GM12878 (cell line): ENCODE measurements around the gene ZDHHC17. TPM values are rescaled to one million over a fixed set of nuclear protein-coding genes. Genes with fewer than 3 reads are reported as not detected.

Experiments
- ATAC-seq: fragments of 200-7000 bp; cut with Tn5 transposase; 3 replicates; pipeline ENCODE4 v1.9.1; 2020; ENCODE audit warnings: mild to moderate bottlenecking, moderate library complexity
- BruUV-seq: library from RNA; stranded (reverse); fragments of 400-500 nt; replicated peaks from 2 replicates; lab custom pipeline; 2021; lab: Mats Ljungman, UMichigan
- CTCF ChIA-PET: fragments of 300-600 bp; sonication (Branson Sonifier 250); formaldehyde crosslinking; extraction: SDS; loops from one replicate; lab custom pipeline; 2021; ENCODE audit warnings: inconsistent platforms; lab: Yijun Ruan, JAX
- POLR2A ChIA-PET: fragments of 350-600 bp; formaldehyde crosslinking; extraction: SDS; loops from one replicate; lab custom pipeline; 2021; ENCODE audit warnings: inconsistent platforms; lab: Charles Lee
- RAD21 ChIA-PET: fragments of 300-600 bp; sonication (Branson Sonifier 250); formaldehyde crosslinking; loops from one replicate; lab custom pipeline; 2023; ENCODE audit warnings: antibody characterized with exemption; ENCODE audit not compliant: unreplicated experiment; lab: Charles Lee
- SMC1A ChIA-PET: fragments of 300-600 bp; sonication (Branson Sonifier 250); formaldehyde crosslinking; loops from one replicate; lab custom pipeline; 2023; ENCODE audit not compliant: unreplicated experiment, uncharacterized antibody; lab: Charles Lee
- DNase-seq: peaks from one replicate; pipeline ENCODE4 v3.0.0-alpha.2; 2011; ENCODE audit warnings: low read depth, low spot score
- FAIRE-seq: peaks from 3 replicates; lab custom pipeline; 2011; peaks lifted over from hg19 to GRCh38; lab: Jason Lieb, UNC
- H2AFZ ChIP-seq: 2 replicates; pipeline ENCODE4 v1.6.0; 2011; ENCODE audit warnings: low read depth, low read length, control low read depth; ENCODE audit not compliant: control insufficient read depth
- H3K27ac ChIP-seq: 2 replicates; pipeline ENCODE4 v1.5.1; 2011; ENCODE audit warnings: control low read depth; ENCODE audit not compliant: control insufficient read depth, insufficient read depth
- H3K27me3 ChIP-seq, 2 experiments: replicated peaks in 1 of 2; 2 replicates each; pipeline versions ENCODE4 v1.6.0 to v1.6.1; 2011; ENCODE audit warnings: low read length in 1 of 2; ENCODE audit not compliant: control insufficient read depth in 2 of 2, insufficient read depth in 2 of 2
- H3K36me3 ChIP-seq, 2 experiments: 2 replicates each; pipeline ENCODE4 v1.5.1; 2011; ENCODE audit warnings: low read length in 1 of 2; ENCODE audit not compliant: control insufficient read depth in 2 of 2, insufficient read depth in 2 of 2
- H3K4me1 ChIP-seq: 2 replicates; pipeline ENCODE4 v1.6.1; 2011; ENCODE audit warnings: mild to moderate bottlenecking, low read length, moderate library complexity, mixed read lengths; ENCODE audit not compliant: control insufficient read depth, insufficient read depth
- H3K4me2 ChIP-seq: 2 replicates; pipeline ENCODE4 v1.6.0; 2011; ENCODE audit warnings: control low read depth; ENCODE audit not compliant: control insufficient read depth, insufficient read depth
- H3K4me3 ChIP-seq: fragments of 200-600 bp; sonication (generic); 2 replicates; pipeline ENCODE4 v1.5.1; 2016
- H3K79me2 ChIP-seq: 2 replicates; pipeline ENCODE4 v1.6.0; 2011; ENCODE audit warnings: low read length; ENCODE audit not compliant: control insufficient read depth, insufficient read depth
- H3K9ac ChIP-seq: 2 replicates; pipeline ENCODE4 v1.8.0; 2011; ENCODE audit warnings: low read length, control low read depth, mixed read lengths; ENCODE audit not compliant: control insufficient read depth, insufficient read depth
- H3K9me3 ChIP-seq: replicated peaks from 3 replicates; pipeline ENCODE4 v1.5.1; 2011; ENCODE audit warnings: mild to moderate bottlenecking, low read length; ENCODE audit not compliant: control insufficient read depth, insufficient read depth
- H4K20me1 ChIP-seq: 2 replicates; pipeline ENCODE4 v1.6.0; 2011; ENCODE audit not compliant: control insufficient read depth, insufficient read depth
- CBX5 ChIP-seq: sonication (generic); IDR thresholded peaks from 2 replicates; pipeline ENCODE4 v1.6.1; 2016; ENCODE audit warnings: low read depth, moderate library complexity, mild to moderate bottlenecking, inconsistent platforms
- CUX1 ChIP-seq: IDR thresholded peaks from 2 replicates; pipeline ENCODE4 v1.6.1; 2012; ENCODE audit warnings: improper control_type of control experiment, low read depth, low read length; ENCODE audit not compliant: insufficient replicate concordance
- RCOR1 ChIP-seq: conservative IDR thresholded peaks from 2 replicates; pipeline ENCODE4 v1.6.1; 2012; ENCODE audit warnings: low read depth, low read length, improper control_type of control experiment
- RFX5 ChIP-seq: IDR thresholded peaks from 2 replicates; pipeline ENCODE4 v1.6.1; 2011; ENCODE audit warnings: low read depth, low read length, improper control_type of control experiment
- SREBF1 ChIP-seq: IDR thresholded peaks from 2 replicates; pipeline ENCODE4 v1.6.1; 2012; ENCODE audit warnings: mild to moderate bottlenecking, low read length
- SREBF2 ChIP-seq: IDR thresholded peaks from 2 replicates; pipeline ENCODE4 v1.6.1; 2012; ENCODE audit warnings: mild to moderate bottlenecking, low read length
- WGBS: methylation state at CpG from one replicate; pipeline ENCODE4 v1.1.6; 2016; ENCODE audit warnings: low lambda C conversion rate; ENCODE audit not compliant: insufficient replicate concordance, insufficient coverage; ENCODE audit errors: missing lambda C conversion rate; 5-methylcytosine and 5-hydroxymethylcytosine counted together
- in situ Hi-C: fragments of 300-500 bp; cut with MboI; formaldehyde crosslinking; loops from 9 replicates; pipeline ENCODE4 v1.14.3; 2018; ENCODE audit warnings: mixed read lengths
- intact Hi-C: fragments of 100-400 bp; cut with micrococcal nuclease; formaldehyde crosslinking; loops from one replicate; pipeline ENCODE4 v1.14.2; 2022; ENCODE audit not compliant: unreplicated experiment
- polyA plus RNA-seq, 11 experiments: library from polyadenylated mRNA; depleted of rRNA in 4 of 11; unstranded in 6 of 11; stranded (reverse) in 5 of 11; fragments of >200 nt; fragmentation: Nextera tagmentation in 4 of 11; fragmentation: Illumina TruSeq in 1 of 11; extraction: Ambion mirVana in 4 of 11; extraction: Trizol in 1 of 11; gene quantifications; 1 replicate in 1 of 11; 2 replicates in 10 of 11; pipeline versions ENCODE4 v1.2.1 to v1.2.3, GENCODE V29; 2011 to 2016; ENCODE audit warnings: inconsistent platforms in 2 of 11, missing spikeins in 2 of 11, low read depth in 1 of 11
- total RNA-seq, 4 experiments: library from RNA; depleted of rRNA in 3 of 4; stranded (reverse); fragments of >200 nt in 3 of 4; fragmentation: Illumina TruSeq in 1 of 4; extraction: Trizol in 1 of 4; gene quantifications; 2 replicates each; pipeline versions ENCODE4 v1.2.1 to v1.2.3, GENCODE V29; 2013 to 2021
- TF ChIP-seq, protein P1 (sequence below): fragments of 450-650 bp; IDR thresholded peaks from 2 replicates; pipeline ENCODE4 v1.6.1; 2016; ENCODE audit warnings: mild to moderate bottlenecking, moderate library complexity, borderline replicate concordance
- TF ChIP-seq, protein P2 (sequence below): IDR thresholded peaks from 2 replicates; pipeline ENCODE4 v1.6.1; 2011; ENCODE audit warnings: borderline replicate concordance, low read depth, mild to moderate bottlenecking, moderate library complexity, low read length; ENCODE audit not compliant: insufficient read depth, poor library complexity, severe bottlenecking
- TF ChIP-seq, protein P3 (sequence below): fragments of 450-650 bp; IDR thresholded peaks from 2 replicates; pipeline ENCODE4 v1.6.1; 2016; ENCODE audit warnings: mild to moderate bottlenecking

ZDHHC17 gene
- total and polyA plus RNA-seq, 10 of the 15 experiments (the other 5 are each of a cell fraction or from before 2014, with no cell fraction given) = 4.3 to 50.0 (median 19.3) TPM

DNA sequence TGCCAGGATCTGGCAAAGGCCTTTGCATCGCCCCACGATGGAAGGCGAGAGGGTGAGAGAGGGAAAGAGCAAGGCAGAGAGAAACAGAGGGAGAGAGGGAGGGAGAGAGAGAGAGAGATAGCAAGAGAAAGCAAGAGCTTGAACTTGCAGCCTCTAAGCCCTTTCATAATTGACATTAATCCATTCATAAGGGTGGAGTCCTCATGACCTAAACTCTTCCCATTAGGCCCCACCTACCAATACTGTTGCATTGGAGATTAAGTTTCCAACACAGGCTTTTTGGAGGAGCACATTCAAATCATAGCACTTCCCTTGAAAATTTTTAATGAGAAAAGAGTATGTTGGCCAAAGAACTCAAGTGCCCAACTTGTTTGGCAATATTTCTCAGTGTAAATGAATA is 48.6 kb upstream of the ZDHHC17 start (continued):
- TF ChIP-seq CUX1 = no peak
- TF ChIP-seq CBX5 = no peak

DNA sequence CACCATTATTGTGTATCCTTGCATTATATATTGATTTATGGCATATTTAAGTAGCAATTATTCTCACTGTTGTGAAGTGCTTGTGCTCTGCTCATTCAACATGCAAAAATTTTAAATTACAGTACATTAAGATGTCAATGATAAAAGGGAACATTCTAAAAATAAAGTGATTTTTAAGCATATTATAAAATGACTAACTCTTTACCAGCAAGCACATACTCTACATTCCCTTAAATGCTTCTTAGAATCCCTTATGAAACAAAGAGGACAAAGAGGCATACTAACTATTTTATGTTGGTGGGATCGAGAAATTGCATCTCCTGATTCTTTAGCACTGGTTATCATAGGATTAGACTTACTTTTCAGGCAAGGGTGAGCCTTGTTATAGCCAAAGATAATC is 46.6 kb upstream of the ZDHHC17 start:
- 72% methylated on average over 1 of the region's 1 CpG for WGBS
- ChIA-PET POLR2A (no interaction called here), RAD21 (no interaction called here), CTCF (no interaction called here), SMC1A (no interaction called here)
- Histone ChIP-seq H3K4me1 (no peaks in the 10 kb centered on the region), H3K4me3 (no peak overlapping the region), H3K9me3 (no peaks in the 10 kb centered on the region), H3K4me2 (no peak overlapping the region), H3K79me2 (no peaks in the 10 kb centered on the region), H3K27ac (no peak overlapping the region), H2AFZ (no peak overlapping the region), H4K20me1 (no peaks in the 10 kb centered on the region), H3K27me3 (no peaks in the 10 kb centered on the region; a peak in 2 of 4 replicates), H3K36me3 (no peaks in the 10 kb centered on the region), H3K9ac (no peak overlapping the region)
- no TSS peak for BruUV-seq
- intact Hi-C loops (no loop called here), in situ Hi-C loops (no loop called here)
- TF ChIP-seq SREBF2 (no peak), SREBF1 (no peak), RCOR1 (no peak), RFX5 (no peak)
- TF ChIP-seq, protein P1, sequence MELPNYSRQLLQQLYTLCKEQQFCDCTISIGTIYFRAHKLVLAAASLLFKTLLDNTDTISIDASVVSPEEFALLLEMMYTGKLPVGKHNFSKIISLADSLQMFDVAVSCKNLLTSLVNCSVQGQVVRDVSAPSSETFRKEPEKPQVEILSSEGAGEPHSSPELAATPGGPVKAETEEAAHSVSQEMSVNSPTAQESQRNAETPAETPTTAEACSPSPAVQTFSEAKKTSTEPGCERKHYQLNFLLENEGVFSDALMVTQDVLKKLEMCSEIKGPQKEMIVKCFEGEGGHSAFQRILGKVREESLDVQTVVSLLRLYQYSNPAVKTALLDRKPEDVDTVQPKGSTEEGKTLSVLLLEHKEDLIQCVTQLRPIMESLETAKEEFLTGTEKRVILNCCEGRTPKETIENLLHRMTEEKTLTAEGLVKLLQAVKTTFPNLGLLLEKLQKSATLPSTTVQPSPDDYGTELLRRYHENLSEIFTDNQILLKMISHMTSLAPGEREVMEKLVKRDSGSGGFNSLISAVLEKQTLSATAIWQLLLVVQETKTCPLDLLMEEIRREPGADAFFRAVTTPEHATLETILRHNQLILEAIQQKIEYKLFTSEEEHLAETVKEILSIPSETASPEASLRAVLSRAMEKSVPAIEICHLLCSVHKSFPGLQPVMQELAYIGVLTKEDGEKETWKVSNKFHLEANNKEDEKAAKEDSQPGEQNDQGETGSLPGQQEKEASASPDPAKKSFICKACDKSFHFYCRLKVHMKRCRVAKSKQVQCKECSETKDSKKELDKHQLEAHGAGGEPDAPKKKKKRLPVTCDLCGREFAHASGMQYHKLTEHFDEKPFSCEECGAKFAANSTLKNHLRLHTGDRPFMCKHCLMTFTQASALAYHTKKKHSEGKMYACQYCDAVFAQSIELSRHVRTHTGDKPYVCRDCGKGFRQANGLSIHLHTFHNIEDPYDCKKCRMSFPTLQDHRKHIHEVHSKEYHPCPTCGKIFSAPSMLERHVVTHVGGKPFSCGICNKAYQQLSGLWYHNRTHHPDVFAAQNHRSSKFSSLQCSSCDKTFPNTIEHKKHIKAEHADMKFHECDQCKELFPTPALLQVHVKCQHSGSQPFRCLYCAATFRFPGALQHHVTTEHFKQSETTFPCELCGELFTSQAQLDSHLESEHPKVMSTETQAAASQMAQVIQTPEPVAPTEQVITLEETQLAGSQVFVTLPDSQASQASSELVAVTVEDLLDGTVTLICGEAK = no peak
- TF ChIP-seq, protein P2, sequence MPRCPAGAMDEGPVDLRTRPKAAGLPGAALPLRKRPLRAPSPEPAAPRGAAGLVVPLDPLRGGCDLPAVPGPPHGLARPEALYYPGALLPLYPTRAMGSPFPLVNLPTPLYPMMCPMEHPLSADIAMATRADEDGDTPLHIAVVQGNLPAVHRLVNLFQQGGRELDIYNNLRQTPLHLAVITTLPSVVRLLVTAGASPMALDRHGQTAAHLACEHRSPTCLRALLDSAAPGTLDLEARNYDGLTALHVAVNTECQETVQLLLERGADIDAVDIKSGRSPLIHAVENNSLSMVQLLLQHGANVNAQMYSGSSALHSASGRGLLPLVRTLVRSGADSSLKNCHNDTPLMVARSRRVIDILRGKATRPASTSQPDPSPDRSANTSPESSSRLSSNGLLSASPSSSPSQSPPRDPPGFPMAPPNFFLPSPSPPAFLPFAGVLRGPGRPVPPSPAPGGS = no peak
- TF ChIP-seq, protein P3, sequence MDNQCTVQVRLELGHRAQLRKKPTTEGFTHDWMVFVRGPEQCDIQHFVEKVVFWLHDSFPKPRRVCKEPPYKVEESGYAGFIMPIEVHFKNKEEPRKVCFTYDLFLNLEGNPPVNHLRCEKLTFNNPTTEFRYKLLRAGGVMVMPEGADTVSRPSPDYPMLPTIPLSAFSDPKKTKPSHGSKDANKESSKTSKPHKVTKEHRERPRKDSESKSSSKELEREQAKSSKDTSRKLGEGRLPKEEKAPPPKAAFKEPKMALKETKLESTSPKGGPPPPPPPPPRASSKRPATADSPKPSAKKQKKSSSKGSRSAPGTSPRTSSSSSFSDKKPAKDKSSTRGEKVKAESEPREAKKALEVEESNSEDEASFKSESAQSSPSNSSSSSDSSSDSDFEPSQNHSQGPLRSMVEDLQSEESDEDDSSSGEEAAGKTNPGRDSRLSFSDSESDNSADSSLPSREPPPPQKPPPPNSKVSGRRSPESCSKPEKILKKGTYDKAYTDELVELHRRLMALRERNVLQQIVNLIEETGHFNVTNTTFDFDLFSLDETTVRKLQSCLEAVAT = no peak
- ATAC-seq (no peak), DNase-seq (no peak), FAIRE-seq (no peak)
